PFSK-1 (cell line): ENCODE data around the gene RNF175.

Source experiments
- FOXP2 ChIP-seq: optimal IDR thresholded peaks from 2 replicates; pipeline ENCODE3; 2011; ENCODE audit warnings: borderline replicate concordance, control low read depth, inconsistent platforms; ENCODE audit not compliant: insufficient read depth; ENCODE audit errors: extremely low read length, extremely low read depth
- POLR2AphosphoS5 ChIP-seq: IDR thresholded peaks from 2 replicates; pipeline ENCODE4 v1.6.1; 2012; ENCODE audit warnings: low read depth, mild to moderate bottlenecking, control low read depth, low read length, moderate library complexity
- REST ChIP-seq, 2 experiments: IDR thresholded peaks; 2 replicates each; pipeline versions ENCODE4 v1.6.1 to v1.8.0; 2011 to 2012; ENCODE audit warnings: low read depth in 2 of 2, low read length in 2 of 2, control low read depth in 1 of 2, inconsistent platforms in 1 of 2, mild to moderate bottlenecking in 1 of 2, moderate library complexity in 1 of 2; ENCODE audit not compliant: insufficient read depth in 1 of 2
- SIN3A ChIP-seq: IDR thresholded peaks from 2 replicates; pipeline ENCODE4 v1.6.1; 2012; ENCODE audit warnings: mild to moderate bottlenecking, low read length, moderate library complexity, borderline replicate concordance; ENCODE audit not compliant: insufficient read depth
- TAF1 ChIP-seq: IDR thresholded peaks from 2 replicates; pipeline ENCODE4 v1.6.1; 2012; ENCODE audit warnings: low read length, control low read depth, borderline replicate concordance; ENCODE audit not compliant: insufficient read depth

GRCh38 chr4:153747406-153747955 lies 12.3 kb downstream of the RNF175 start:
- TF ChIP-seq POLR2AphosphoS5 = no peak
- TF ChIP-seq TAF1 = no peak
- TF ChIP-seq REST (IDR thresholded peaks at IDR 0.05; ENCODE audit: insufficient read depth in 1 of 2, low read depth in 2 of 2, low read length in 2 of 2) = no peak
- TF ChIP-seq FOXP2 = no peak
- no peak for TF ChIP-seq SIN3A
